ENCODE data around the gene GTF2H2C_2.
"Not testable (repeated sequence)": the region's sequence is repeated elsewhere in the genome, so short reads cannot be mapped to it uniquely, and the experiment has no call there.

GTF2H2C_2 gene

DNA sequence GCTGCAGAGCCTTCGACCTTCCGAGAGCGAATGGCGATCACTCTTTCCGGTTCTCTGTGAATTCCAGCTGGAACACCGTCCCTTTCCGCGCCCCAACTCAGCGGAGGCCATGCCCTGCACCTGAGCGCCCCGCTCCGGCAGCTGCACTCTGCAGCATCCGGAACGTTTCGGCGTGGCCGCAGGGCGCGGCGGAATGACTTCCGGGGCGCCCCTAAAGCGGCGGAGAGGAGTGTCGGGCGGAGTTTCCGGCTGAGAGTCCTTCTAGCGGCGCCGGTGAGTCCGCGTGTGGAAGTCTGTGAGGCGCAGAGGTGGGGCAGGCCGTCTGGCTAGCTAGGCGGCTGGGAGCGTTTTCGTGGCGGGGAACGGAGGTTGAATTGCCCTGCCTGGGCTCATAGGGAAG lies at the start of gene GTF2H2C_2:
TSS of gene GTF2H2C_2 (plus strand) at position 252 of the 400 bp plus-strand sequence.
- DNase-seq (ENCODE audit: low spot score) = not testable (repeated sequence)

DNA sequence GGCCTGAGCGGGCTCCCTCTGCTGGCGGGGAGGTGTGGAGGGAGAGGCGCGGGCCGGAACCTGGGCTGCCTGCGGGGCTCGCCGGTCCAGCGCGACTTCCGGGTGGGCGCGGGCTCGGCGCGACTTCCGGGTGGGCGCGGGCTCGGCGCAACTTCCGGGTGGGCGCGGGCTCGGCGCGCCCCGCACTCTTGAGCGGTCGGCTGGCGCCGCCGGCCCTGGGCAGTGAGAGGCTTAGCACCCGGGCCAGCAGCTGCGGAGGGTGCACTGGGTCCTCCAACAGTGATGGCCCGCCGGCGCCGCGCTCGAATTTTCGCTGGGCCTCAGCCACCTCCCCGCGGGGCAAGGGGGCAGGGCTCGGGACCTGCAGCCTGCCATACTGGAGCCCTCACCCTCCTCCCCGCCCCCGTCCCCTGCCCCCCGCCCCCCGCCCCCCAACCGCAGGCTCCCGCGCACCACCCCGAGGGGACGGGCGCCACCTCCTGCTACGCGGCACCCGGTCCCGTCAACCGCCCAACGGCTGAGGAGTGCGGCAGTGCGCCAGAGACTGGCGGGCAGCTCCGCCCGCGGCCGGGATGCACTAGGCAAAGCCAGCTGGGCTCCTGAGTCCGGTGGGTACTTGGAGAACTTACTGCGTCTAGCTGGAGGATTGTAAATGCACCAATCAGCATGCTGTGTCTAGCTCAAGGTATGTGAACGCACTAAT lies 14.0 kb upstream of the GTF2H2C_2 start:
- not testable (repeated sequence) for DNase-seq (ENCODE audit: low spot score)

DNA sequence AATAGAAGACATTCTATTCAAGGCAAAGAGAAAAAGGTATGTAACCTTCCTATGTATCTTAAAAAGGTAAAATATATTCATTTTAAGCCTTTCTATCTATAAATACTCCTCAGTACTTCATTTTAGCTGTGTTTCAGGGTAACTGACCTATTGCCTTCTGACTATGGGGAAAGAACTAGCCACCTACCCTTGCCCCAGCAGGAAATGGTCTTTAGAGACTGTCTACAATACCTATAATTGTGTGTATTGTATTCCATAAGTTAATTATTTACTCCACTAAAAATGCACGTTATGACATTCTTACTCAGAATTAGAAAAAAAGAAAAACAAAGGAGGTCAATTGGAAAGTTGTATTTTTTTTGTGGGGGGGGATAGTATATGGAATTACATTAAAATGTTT lies 6.2 kb downstream of the GTF2H2C_2 start:
- not testable (repeated sequence) for DNase-seq (ENCODE audit: low spot score)

DNA sequence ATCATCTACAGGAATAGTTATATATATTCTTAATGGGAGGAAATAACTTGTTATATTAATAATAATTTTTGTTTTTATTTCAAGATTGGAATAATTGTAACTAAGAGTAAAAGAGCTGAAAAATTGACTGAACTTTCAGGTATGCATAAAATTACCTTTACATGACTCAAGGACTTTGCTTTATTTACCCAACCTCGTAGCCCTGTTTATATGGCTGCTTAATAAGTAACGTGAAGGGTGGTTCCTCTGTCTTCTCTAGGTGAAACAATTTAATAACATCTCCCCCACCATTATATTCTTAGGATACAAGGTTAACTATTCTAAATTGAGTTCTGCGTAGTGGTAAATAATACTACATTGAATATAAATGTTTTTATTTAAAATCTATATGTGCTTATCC lies 8.0 kb downstream of the GTF2H2C_2 start:
- not testable (repeated sequence) for DNase-seq (ENCODE audit: low spot score)

DNA sequence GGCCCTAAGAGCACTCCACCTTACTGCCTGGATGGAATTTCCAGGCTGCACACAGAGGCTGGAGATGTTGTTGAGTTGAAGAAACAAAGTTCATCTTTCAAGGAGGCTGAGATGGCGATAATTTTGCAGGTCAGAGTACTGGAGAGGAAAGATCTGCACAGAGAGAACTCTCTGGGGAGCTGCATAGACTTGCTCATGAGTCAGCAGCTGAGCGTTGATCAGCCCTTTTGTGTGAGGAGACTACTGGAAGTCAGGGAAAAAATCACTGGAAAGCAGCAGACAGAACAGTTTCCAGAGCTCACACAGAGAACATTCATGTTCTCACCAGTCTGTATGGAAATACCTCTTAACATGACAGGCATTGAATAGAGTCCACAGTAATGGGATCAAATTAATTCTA lies 23.4 kb downstream of the GTF2H2C_2 start:
- not testable (repeated sequence) for DNase-seq (ENCODE audit: low spot score)

DNA sequence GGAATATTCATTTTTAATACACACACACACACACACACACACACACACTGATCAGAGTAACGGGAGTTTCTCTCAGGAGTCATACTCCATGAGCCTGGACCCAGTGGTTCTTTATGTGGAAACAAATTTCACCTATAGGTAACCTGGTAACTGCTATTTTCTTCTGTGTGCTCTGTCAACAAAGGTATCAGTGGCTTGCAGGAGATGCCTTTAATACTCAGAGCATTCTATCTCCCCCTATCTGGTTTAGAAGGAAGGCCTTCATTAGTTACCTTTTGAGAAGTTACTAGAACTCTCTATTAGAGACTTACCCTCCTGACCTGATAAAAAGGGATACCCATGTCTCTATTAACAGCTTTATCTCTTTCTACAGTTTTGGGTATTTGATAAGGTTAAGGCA lies 34.4 kb downstream of the GTF2H2C_2 start:
- not testable (repeated sequence) for DNase-seq (ENCODE audit: low spot score)

DNA sequence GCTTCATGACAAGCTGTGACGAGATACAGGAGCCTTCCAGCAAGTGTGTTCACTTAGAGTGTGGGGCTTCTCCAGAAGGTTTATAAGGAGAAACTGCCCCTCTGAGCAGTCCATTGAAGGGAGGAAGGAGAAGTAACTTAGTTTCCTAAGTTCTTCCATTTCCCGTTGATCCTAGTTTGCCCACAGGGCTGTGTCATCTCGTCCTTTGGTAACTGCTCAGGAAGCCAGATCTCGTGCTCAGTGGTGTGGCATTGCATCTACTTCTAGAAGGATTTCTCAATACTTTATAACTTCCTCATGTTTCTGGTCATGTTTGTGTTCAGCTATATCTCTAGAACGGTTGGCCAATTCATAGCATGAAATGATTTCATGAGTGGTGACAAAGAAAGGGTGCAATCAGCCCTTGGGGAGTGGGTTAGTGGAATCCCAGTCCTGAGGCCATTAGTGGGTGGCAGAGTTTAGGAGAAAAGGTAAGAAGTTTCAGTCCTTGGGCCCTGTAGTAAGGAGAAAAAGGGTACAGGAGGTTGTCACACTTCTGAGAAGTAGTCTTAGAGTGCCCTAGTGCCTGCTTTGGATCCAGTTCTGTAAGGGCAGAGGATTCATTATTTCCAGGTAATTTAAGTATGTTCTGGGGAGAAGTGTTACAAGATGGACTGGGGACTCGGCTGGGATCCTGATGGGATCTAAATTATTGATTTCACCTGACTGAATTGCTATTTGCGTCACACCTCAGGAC lies 36.2 kb downstream of the GTF2H2C_2 start:
- not testable (repeated sequence) for DNase-seq (ENCODE audit: low spot score)

DNA sequence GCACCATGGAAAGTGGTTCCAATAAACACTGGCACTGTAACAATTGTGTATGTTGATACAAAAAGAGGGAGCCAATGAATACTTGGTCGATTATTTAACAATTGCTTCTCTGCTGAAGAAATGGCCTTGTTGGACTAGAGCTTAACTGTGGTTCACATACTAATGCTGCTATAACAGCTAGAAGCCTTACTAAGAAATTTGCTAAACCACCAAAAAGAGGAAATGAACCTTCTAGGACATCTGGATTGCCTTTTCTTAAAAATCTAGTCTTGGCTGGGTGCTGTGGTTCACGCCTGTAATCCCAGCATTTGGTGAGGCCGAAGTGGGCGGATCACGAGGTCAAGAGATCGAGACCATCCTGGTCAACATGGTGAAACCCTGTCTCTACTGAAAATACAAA lies 41.9 kb downstream of the GTF2H2C_2 start:
- not testable (repeated sequence) for DNase-seq (ENCODE audit: low spot score)

DNA sequence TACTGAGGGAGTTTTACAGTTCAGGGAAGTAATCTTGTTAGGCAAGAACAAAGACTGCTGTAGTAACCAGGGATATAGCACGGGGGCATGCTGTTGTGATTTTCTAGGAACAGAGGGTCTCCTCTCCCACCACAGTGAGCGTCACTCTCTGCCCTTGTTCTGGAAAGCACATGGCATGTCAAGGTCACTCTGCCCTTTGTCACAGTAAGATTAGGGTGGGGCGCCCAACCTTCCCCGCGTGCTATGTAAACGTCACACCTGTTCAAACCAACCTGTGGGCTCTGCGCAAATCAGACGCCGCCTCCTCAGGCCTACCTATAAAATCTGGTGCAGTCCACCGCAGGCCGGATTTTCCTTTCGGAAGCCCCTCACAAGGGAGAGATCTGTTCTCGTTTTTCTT lies 44.0 kb downstream of the GTF2H2C_2 start:
- not testable (repeated sequence) for DNase-seq (ENCODE audit: low spot score)

DNA sequence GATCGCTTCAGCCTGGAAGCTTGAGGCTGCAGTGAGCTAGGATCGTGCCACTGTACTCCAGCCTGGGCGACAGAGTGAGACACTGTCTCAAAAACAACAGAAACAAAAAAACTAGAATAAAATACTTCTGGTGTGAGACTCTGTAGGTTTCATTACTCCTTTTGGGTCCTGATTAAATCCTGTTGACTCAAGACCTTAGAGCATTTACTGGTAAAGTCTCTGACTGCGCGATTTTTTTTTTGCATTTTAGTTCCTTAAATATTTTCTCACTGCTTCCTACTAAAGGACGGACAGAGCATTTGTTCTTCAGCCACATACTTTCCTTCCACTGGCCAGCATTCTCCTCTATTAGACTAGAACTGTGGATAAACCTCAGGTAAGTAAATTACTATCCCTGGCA lies 46.8 kb downstream of the GTF2H2C_2 start:
- DNase-seq (ENCODE audit: low spot score) = not testable (repeated sequence)

DNA sequence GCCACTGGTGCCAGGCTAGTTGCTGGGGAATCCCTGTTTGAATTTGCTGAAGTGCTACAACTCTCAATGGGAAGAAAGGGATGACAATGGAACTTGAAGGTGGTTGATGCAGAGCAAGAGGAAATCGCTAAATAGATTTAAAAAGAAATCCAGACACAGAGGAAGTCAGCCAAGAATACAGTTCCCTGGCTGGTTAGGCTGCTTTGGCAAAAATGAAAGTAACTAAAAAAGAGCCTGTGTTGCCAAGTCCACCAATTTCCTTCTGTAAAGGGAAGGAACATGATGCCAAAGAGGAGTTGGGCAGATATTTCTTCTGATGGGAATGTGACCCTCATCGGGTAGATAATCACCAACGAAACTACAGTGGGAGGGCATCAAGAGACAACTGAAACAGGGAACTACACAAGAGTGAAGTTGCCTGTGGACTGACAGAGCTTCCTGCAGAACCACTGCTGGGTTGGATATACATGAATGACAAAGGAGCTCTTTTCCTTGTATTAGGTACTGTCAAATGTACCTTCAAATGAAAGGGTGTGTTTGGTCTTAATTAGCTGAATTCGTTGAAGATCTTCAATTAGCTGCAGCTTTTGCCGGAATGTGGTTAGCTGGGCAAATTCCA lies 49.0 kb downstream of the GTF2H2C_2 start:
- not testable (repeated sequence) for DNase-seq (ENCODE audit: low spot score)

DNA sequence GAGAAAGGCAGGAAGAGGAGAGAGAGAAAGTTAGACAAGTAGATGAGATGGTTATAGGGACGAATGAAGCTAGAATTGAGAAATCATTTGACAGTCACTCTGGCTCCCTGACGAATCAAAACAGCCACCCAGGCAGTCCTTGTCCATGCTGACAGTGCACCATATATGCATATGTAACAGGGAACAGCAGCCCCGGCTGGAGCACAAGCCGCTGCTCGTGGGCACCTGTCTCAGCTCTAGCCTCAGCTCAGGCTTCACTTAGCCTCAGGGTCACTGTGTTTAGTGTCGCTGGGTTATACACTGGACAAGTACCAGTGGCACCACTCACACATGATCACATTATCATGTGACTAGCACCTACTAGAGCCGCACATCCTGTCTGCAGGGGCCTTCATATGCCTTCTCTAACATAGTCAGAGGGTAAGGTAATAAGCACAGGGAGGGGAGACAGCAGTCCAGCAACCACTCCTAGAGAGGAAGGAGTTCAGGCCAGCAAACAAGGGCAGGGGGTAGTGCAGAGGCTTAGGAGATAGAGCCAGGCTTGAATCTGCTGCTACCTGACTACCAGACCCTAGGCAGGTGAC lies 54.9 kb downstream of the GTF2H2C_2 start:
- not testable (repeated sequence) for DNase-seq (ENCODE audit: low spot score)
